Endothelial cell of umbilical vein (primary cell): Measurements from ENCODE around the gene MLPH. TPM values are rescaled to one million over a fixed set of nuclear protein-coding genes. Genes with fewer than 3 reads are reported as not detected.

Experiments
- BruUV-seq: library from RNA; stranded (reverse); fragments of 400-500 nt; replicated peaks from 2 replicates; lab custom pipeline; 2021; lab: Mats Ljungman, UMichigan
- CTCF ChIA-PET: fragments of 300-600, 350-600 bp; sonication (Branson Sonifier 250); formaldehyde crosslinking; loops from one replicate; lab custom pipeline; 2021; ENCODE audit warnings: antibody characterized with exemption, inconsistent platforms; lab: Charles Lee
- POLR2A ChIA-PET: fragments of 300-600, 350-600 bp; sonication (Branson Sonifier 250); formaldehyde crosslinking; loops from one replicate; lab custom pipeline; 2021; ENCODE audit warnings: antibody characterized with exemption, inconsistent platforms; lab: Charles Lee
- DNase-seq: peaks from one replicate; pipeline ENCODE4 v3.0.0-alpha.2; 2011; ENCODE audit warnings: low read depth, low spot score
- FAIRE-seq: peaks from 2 replicates; lab custom pipeline; 2011; peaks lifted over from hg19 to GRCh38; lab: Jason Lieb, UNC
- H2AFZ ChIP-seq: 2 replicates; pipeline ENCODE4 v1.6.0; 2012; ENCODE audit warnings: low read depth, low read length, control low read depth, inconsistent platforms
- H3K27ac ChIP-seq: 2 replicates; pipeline ENCODE4 v1.5.1; 2011; ENCODE audit warnings: low read depth, mild to moderate bottlenecking, control low read depth, low read length, moderate library complexity; ENCODE audit not compliant: insufficient read depth
- H3K27me3 ChIP-seq, 2 experiments: 2 replicates each; pipeline versions ENCODE4 v1.6.0 to v1.6.1; 2011; ENCODE audit warnings: low read length in 2 of 2, mixed read lengths in 1 of 2; ENCODE audit not compliant: control insufficient read depth in 2 of 2, insufficient read depth in 2 of 2
- H3K36me3 ChIP-seq, 2 experiments: 2 replicates in 1 of 2; 3 replicates in 1 of 2; pipeline ENCODE4 v1.5.1; 2011; ENCODE audit warnings: low read length in 2 of 2, mild to moderate bottlenecking in 1 of 2, moderate library complexity in 1 of 2; ENCODE audit not compliant: control insufficient read depth in 2 of 2, insufficient read depth in 2 of 2; ENCODE audit errors: extremely low read depth in 1 of 2
- H3K4me1 ChIP-seq: 3 replicates; pipeline ENCODE4 v1.5.1; 2011; ENCODE audit warnings: mild to moderate bottlenecking, low read length; ENCODE audit not compliant: control insufficient read depth, insufficient read depth; ENCODE audit errors: extremely low read depth
- H3K4me2 ChIP-seq: 2 replicates; pipeline ENCODE4 v1.6.1; 2011; ENCODE audit warnings: low read length, control low read depth, mixed read lengths; ENCODE audit not compliant: insufficient read depth
- H3K4me3 ChIP-seq, 3 experiments: fragments of 200-600 bp in 1 of 3; sonication (generic), shearing (Covaris generic) in 1 of 3; replicated peaks in 1 of 3; 2 replicates each; pipeline ENCODE4 v1.5.1; 2011 to 2016; ENCODE audit warnings: control low read depth in 3 of 3, low read length in 3 of 3, mild to moderate bottlenecking in 2 of 3, inconsistent platforms in 1 of 3, low read depth in 1 of 3, moderate library complexity in 1 of 3; ENCODE audit not compliant: insufficient read depth in 1 of 3
- H3K79me2 ChIP-seq: 2 replicates; pipeline ENCODE4 v1.6.0; 2012; ENCODE audit warnings: low read length, inconsistent platforms; ENCODE audit not compliant: control insufficient read depth, insufficient read depth
- H3K9ac ChIP-seq: replicated peaks from 2 replicates; pipeline ENCODE3; 2011; ENCODE audit warnings: low read length, control low read depth; ENCODE audit not compliant: insufficient read depth; ENCODE audit errors: extremely low read depth
- H3K9me1 ChIP-seq: replicated peaks from 3 replicates; pipeline ENCODE4 v1.6.0; 2011; ENCODE audit warnings: mild to moderate bottlenecking, low read length; ENCODE audit not compliant: control insufficient read depth, insufficient read depth; ENCODE audit errors: extremely low read depth
- H3K9me3 ChIP-seq: replicated peaks from 2 replicates; pipeline ENCODE4 v1.5.1; 2012; ENCODE audit warnings: low read length, inconsistent platforms; ENCODE audit not compliant: control insufficient read depth, insufficient read depth
- H4K20me1 ChIP-seq: replicated peaks from 2 replicates; pipeline ENCODE3; 2011; ENCODE audit warnings: mild to moderate bottlenecking, low read length; ENCODE audit not compliant: control insufficient read depth, insufficient read depth; ENCODE audit errors: extremely low read depth
- CTCF ChIP-seq, 2 donors: IDR thresholded peaks; 1 replicate in 1 of 2; 2 replicates in 1 of 2; pipeline ENCODE4 v1.5.1; 2011; ENCODE audit warnings: low read length in 2 of 2, mild to moderate bottlenecking in 2 of 2, moderate library complexity in 2 of 2, control low read depth in 1 of 2, inconsistent platforms in 1 of 2, low read depth in 1 of 2; ENCODE audit not compliant: insufficient read depth in 1 of 2; ENCODE audit errors: extremely low read depth in 1 of 2
- EZH2 ChIP-seq: IDR thresholded peaks from 2 replicates; pipeline ENCODE4 v1.6.1; 2012; ENCODE audit warnings: borderline replicate concordance, low read depth, mild to moderate bottlenecking, moderate library complexity, low read length, inconsistent platforms; ENCODE audit not compliant: severe bottlenecking
- JUN ChIP-seq: IDR thresholded peaks from 2 replicates; pipeline ENCODE4 v1.6.1; 2011; ENCODE audit warnings: borderline replicate concordance, low read depth; ENCODE audit not compliant: insufficient read length, insufficient read depth
- MAX ChIP-seq: IDR thresholded peaks from 2 replicates; pipeline ENCODE4 v1.6.1; 2011; ENCODE audit not compliant: insufficient read depth, insufficient read length
- MYC ChIP-seq: IDR thresholded peaks from one replicate; pipeline ENCODE4 v1.6.1; 2011; ENCODE audit warnings: mild to moderate bottlenecking, low read depth, low read length
- dilution Hi-C: fragments of 300-500 bp; cut with MboI; formaldehyde crosslinking; loops from one replicate; pipeline ENCODE4 v1.15.0; 2019; ENCODE audit warnings: low sequenced_read_pairs; ENCODE audit not compliant: extremely low pct_ligation_motif_present
- intact Hi-C: fragments of 100-400 bp; cut with micrococcal nuclease; formaldehyde crosslinking; loops from one replicate; pipeline ENCODE4 v1.10.0; 2022
- polyA plus RNA-seq, 4 experiments: library from polyadenylated mRNA; depleted of rRNA in 3 of 4; stranded (reverse) in 3 of 4; unstranded in 1 of 4; fragments of >200 nt; gene quantifications; 2 replicates each; pipeline versions ENCODE4 v1.2.1 to v1.2.3, GENCODE V29; 2011 to 2012; ENCODE audit warnings: missing spikeins in 1 of 4
- total RNA-seq: library from RNA; stranded (reverse); gene quantifications from 2 replicates; pipeline ENCODE4 v1.2.3, GENCODE V29; 2021

Gene MLPH
- total and polyA plus RNA-seq, 2 donors (not counting 3 experiments of a cell fraction or from before 2014, with no cell fraction given) = not detected

GRCh38 chr2:237602409-237602808, 115.4 kb downstream of the MLPH start:
- FAIRE-seq = no peak

GRCh38 chr2:237603049-237603717, 116.1 kb downstream of the MLPH start:
- Histone ChIP-seq H3K4me1 (peaks cover 29% of the 10 kb centered on the region), H3K9ac (peak overlapping the region; percentile 58), H3K9me1 (no peaks in the 10 kb centered on the region), H3K27ac (peak overlapping the region; percentile 75), H4K20me1 (no peaks in the 10 kb centered on the region), H3K36me3 (no peaks in the 10 kb centered on the region), H3K4me2 (peak overlapping the region; percentile 8), H3K27me3 (no peaks in the 10 kb centered on the region), H3K79me2 (no peaks in the 10 kb centered on the region), H3K9me3 (no peaks in the 10 kb centered on the region), H2AFZ (no peak overlapping the region), H3K4me3 (no peak overlapping the region)
- DNase-seq (no peak), FAIRE-seq (no peak)
- intact Hi-C loops = loop anchor here (1.0 to 2.0 kb wide), 5 partner anchors 13 to 90 kb away; no protein-coding TSS in a partner anchor
- BruUV-seq = TSS peak; percentile 91
- TF ChIP-seq MYC (no peak), MAX (peak; percentile 77), EZH2 (no peak), CTCF (IDR thresholded peaks at IDR 0.05; ENCODE audit: extremely low read depth in 1 of 2, insufficient read depth in 1 of 2, low read depth in 1 of 2, low read length in 2 of 2) (no peak)
- CTCF ChIA-PET = interaction anchor here (0.7 to 6.7 kb wide), 12 partner anchors 13 to 182 kb away, joined by 3 to 61 read pairs (median 10); partner anchors contain the start of gene RAB17
- dilution Hi-C loops = no loop called here
- POLR2A ChIA-PET = interaction anchor here (1.3 kb wide), 1 partner anchor 14 kb away, joined by 4 read pairs; no protein-coding TSS in a partner anchor

More at GRCh38 chr2:237602409-237602808, 115.4 kb downstream of the MLPH start:
- no TSS peak for BruUV-seq
- Histone ChIP-seq H3K9me3 (no peaks in the 10 kb centered on the region), H3K27ac (no peak overlapping the region), H3K9me1 (no peaks in the 10 kb centered on the region), H3K36me3 (no peaks in the 10 kb centered on the region), H3K9ac (no peak overlapping the region), H2AFZ (no peak overlapping the region), H3K27me3 (no peaks in the 10 kb centered on the region), H3K79me2 (no peaks in the 10 kb centered on the region), H3K4me3 (no peak overlapping the region), H4K20me1 (no peaks in the 10 kb centered on the region), H3K4me1 (peaks cover 29% of the 10 kb centered on the region), H3K4me2 (no peak overlapping the region)
- dilution Hi-C loops = no loop called here
- ChIA-PET CTCF (interaction anchor here (0.7 to 6.7 kb wide), 8 partner anchors 12 to 142 kb away, joined by 3 to 61 read pairs (median 14); partner anchors contain the start of gene RAB17), POLR2A (no interaction called here)
- DNase-seq = no peak
- intact Hi-C loops = loop anchor here (2.0 kb wide), 1 partner anchor 90 kb away; no protein-coding TSS in a partner anchor
- no peak for TF ChIP-seq MAX
- no peak for TF ChIP-seq JUN
